Endothelial cell of umbilical vein (primary cell): ENCODE results near the gene TRIM71. TPM values are rescaled to one million over a fixed set of nuclear protein-coding genes. Genes with fewer than 3 reads are reported as not detected.

ENCODE experiments used
- BruUV-seq: library from RNA; stranded (reverse); fragments of 400-500 nt; replicated peaks from 2 replicates; lab custom pipeline; 2021; lab: Mats Ljungman, UMichigan
- CTCF ChIA-PET: fragments of 300-600, 350-600 bp; sonication (Branson Sonifier 250); formaldehyde crosslinking; loops from one replicate; lab custom pipeline; 2021; ENCODE audit warnings: antibody characterized with exemption, inconsistent platforms; lab: Charles Lee
- POLR2A ChIA-PET: fragments of 300-600, 350-600 bp; sonication (Branson Sonifier 250); formaldehyde crosslinking; loops from one replicate; lab custom pipeline; 2021; ENCODE audit warnings: antibody characterized with exemption, inconsistent platforms; lab: Charles Lee
- DNase-seq: peaks from one replicate; pipeline ENCODE4 v3.0.0-alpha.2; 2011; ENCODE audit warnings: low read depth, low spot score
- FAIRE-seq: peaks from 2 replicates; lab custom pipeline; 2011; peaks lifted over from hg19 to GRCh38; lab: Jason Lieb, UNC
- H2AFZ ChIP-seq: 2 replicates; pipeline ENCODE4 v1.6.0; 2012; ENCODE audit warnings: low read depth, low read length, control low read depth, inconsistent platforms
- H3K27ac ChIP-seq: 2 replicates; pipeline ENCODE4 v1.5.1; 2011; ENCODE audit warnings: low read depth, mild to moderate bottlenecking, control low read depth, low read length, moderate library complexity; ENCODE audit not compliant: insufficient read depth
- H3K27me3 ChIP-seq, 2 experiments: 2 replicates each; pipeline versions ENCODE4 v1.6.0 to v1.6.1; 2011; ENCODE audit warnings: low read length in 2 of 2, mixed read lengths in 1 of 2; ENCODE audit not compliant: control insufficient read depth in 2 of 2, insufficient read depth in 2 of 2
- H3K36me3 ChIP-seq, 2 experiments: 2 replicates in 1 of 2; 3 replicates in 1 of 2; pipeline ENCODE4 v1.5.1; 2011; ENCODE audit warnings: low read length in 2 of 2, mild to moderate bottlenecking in 1 of 2, moderate library complexity in 1 of 2; ENCODE audit not compliant: control insufficient read depth in 2 of 2, insufficient read depth in 2 of 2; ENCODE audit errors: extremely low read depth in 1 of 2
- H3K4me1 ChIP-seq: 3 replicates; pipeline ENCODE4 v1.5.1; 2011; ENCODE audit warnings: mild to moderate bottlenecking, low read length; ENCODE audit not compliant: control insufficient read depth, insufficient read depth; ENCODE audit errors: extremely low read depth
- H3K4me2 ChIP-seq: 2 replicates; pipeline ENCODE4 v1.6.1; 2011; ENCODE audit warnings: low read length, control low read depth, mixed read lengths; ENCODE audit not compliant: insufficient read depth
- H3K4me3 ChIP-seq, 3 experiments: fragments of 200-600 bp in 1 of 3; sonication (generic), shearing (Covaris generic) in 1 of 3; replicated peaks in 1 of 3; 2 replicates each; pipeline ENCODE4 v1.5.1; 2011 to 2016; ENCODE audit warnings: control low read depth in 3 of 3, low read length in 3 of 3, mild to moderate bottlenecking in 2 of 3, inconsistent platforms in 1 of 3, low read depth in 1 of 3, moderate library complexity in 1 of 3; ENCODE audit not compliant: insufficient read depth in 1 of 3
- H3K79me2 ChIP-seq: 2 replicates; pipeline ENCODE4 v1.6.0; 2012; ENCODE audit warnings: low read length, inconsistent platforms; ENCODE audit not compliant: control insufficient read depth, insufficient read depth
- H3K9ac ChIP-seq: replicated peaks from 2 replicates; pipeline ENCODE3; 2011; ENCODE audit warnings: low read length, control low read depth; ENCODE audit not compliant: insufficient read depth; ENCODE audit errors: extremely low read depth
- H3K9me1 ChIP-seq: replicated peaks from 3 replicates; pipeline ENCODE4 v1.6.0; 2011; ENCODE audit warnings: mild to moderate bottlenecking, low read length; ENCODE audit not compliant: control insufficient read depth, insufficient read depth; ENCODE audit errors: extremely low read depth
- H3K9me3 ChIP-seq: replicated peaks from 2 replicates; pipeline ENCODE4 v1.5.1; 2012; ENCODE audit warnings: low read length, inconsistent platforms; ENCODE audit not compliant: control insufficient read depth, insufficient read depth
- H4K20me1 ChIP-seq: replicated peaks from 2 replicates; pipeline ENCODE3; 2011; ENCODE audit warnings: mild to moderate bottlenecking, low read length; ENCODE audit not compliant: control insufficient read depth, insufficient read depth; ENCODE audit errors: extremely low read depth
- EZH2 ChIP-seq: IDR thresholded peaks from 2 replicates; pipeline ENCODE4 v1.6.1; 2012; ENCODE audit warnings: borderline replicate concordance, low read depth, mild to moderate bottlenecking, moderate library complexity, low read length, inconsistent platforms; ENCODE audit not compliant: severe bottlenecking
- FOS ChIP-seq: IDR thresholded peaks from 2 replicates; pipeline ENCODE4 v1.6.1; 2011; ENCODE audit warnings: mild to moderate bottlenecking, low read length, moderate library complexity, borderline replicate concordance; ENCODE audit not compliant: insufficient read depth
- GATA2 ChIP-seq: IDR thresholded peaks from 2 replicates; pipeline ENCODE4 v1.7.0; 2011; ENCODE audit warnings: low read depth, mild to moderate bottlenecking, moderate library complexity, mixed read lengths, low read length; ENCODE audit not compliant: insufficient read length, insufficient read depth
- JUN ChIP-seq: IDR thresholded peaks from 2 replicates; pipeline ENCODE4 v1.6.1; 2011; ENCODE audit warnings: borderline replicate concordance, low read depth; ENCODE audit not compliant: insufficient read length, insufficient read depth
- MYC ChIP-seq: IDR thresholded peaks from one replicate; pipeline ENCODE4 v1.6.1; 2011; ENCODE audit warnings: mild to moderate bottlenecking, low read depth, low read length
- POLR2A ChIP-seq: IDR thresholded peaks from 2 replicates; pipeline ENCODE4 v1.6.1; 2012; ENCODE audit warnings: low read depth, mild to moderate bottlenecking, control low read depth, low read length
- POLR2AphosphoS5 ChIP-seq: IDR thresholded peaks from 2 replicates; pipeline ENCODE4 v1.6.1; 2012; ENCODE audit warnings: low read depth, mild to moderate bottlenecking, control low read depth, low read length, moderate library complexity; ENCODE audit not compliant: insufficient read depth
- dilution Hi-C: fragments of 300-500 bp; cut with MboI; formaldehyde crosslinking; loops from one replicate; pipeline ENCODE4 v1.15.0; 2019; ENCODE audit warnings: low sequenced_read_pairs; ENCODE audit not compliant: extremely low pct_ligation_motif_present
- intact Hi-C: fragments of 100-400 bp; cut with micrococcal nuclease; formaldehyde crosslinking; loops from one replicate; pipeline ENCODE4 v1.10.0; 2022
- polyA plus RNA-seq, 4 experiments: library from polyadenylated mRNA; depleted of rRNA in 3 of 4; stranded (reverse) in 3 of 4; unstranded in 1 of 4; fragments of >200 nt; gene quantifications; 2 replicates each; pipeline versions ENCODE4 v1.2.1 to v1.2.3, GENCODE V29; 2011 to 2012; ENCODE audit warnings: missing spikeins in 1 of 4
- total RNA-seq: library from RNA; stranded (reverse); gene quantifications from 2 replicates; pipeline ENCODE4 v1.2.3, GENCODE V29; 2021
- TF ChIP-seq, protein P1 (sequence below): IDR thresholded peaks from 2 replicates; pipeline ENCODE4 v1.6.1; 2011; ENCODE audit not compliant: insufficient read depth, insufficient read length
- TF ChIP-seq, protein P2 (sequence below), 2 donors: IDR thresholded peaks; 1 replicate in 1 of 2; 2 replicates in 1 of 2; pipeline ENCODE4 v1.5.1; 2011; ENCODE audit warnings: low read length in 2 of 2, mild to moderate bottlenecking in 2 of 2, moderate library complexity in 2 of 2, control low read depth in 1 of 2, inconsistent platforms in 1 of 2, low read depth in 1 of 2; ENCODE audit not compliant: insufficient read depth in 1 of 2; ENCODE audit errors: extremely low read depth in 1 of 2

TRIM71 gene
- total and polyA plus RNA-seq, 2 donors (not counting 3 experiments of a cell fraction or from before 2014, with no cell fraction given) = not detected

DNA sequence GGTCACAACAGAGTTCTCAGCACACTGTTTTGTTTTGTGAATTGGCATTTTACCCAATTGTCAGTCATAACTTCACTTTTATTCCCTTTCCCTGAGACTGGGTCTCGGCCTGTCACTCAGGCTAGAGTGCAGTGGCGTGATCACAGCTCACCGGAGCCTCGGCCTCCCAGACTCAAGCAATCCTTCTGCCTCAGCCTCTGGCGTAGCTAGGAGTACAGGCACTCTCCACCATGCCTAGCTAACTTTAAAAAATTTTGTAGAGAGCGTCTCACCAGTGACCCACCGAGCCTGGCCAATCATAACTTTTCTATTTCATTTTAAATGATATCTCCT lies 26.5 kb downstream of the TRIM71 start:
- DNase-seq = no peak
- no peak for FAIRE-seq
- Histone ChIP-seq H3K9me1 (no peaks in the 10 kb centered on the region), H4K20me1 (no peaks in the 10 kb centered on the region), H3K4me2 (no peak overlapping the region), H3K36me3 (no peaks in the 10 kb centered on the region), H3K27ac (no peak overlapping the region), H2AFZ (no peak overlapping the region), H3K9ac (no peak overlapping the region), H3K27me3 (peaks cover 9 to 15% of the 10 kb centered on the region in 2 experiments), H3K79me2 (no peaks in the 10 kb centered on the region), H3K4me1 (no peaks in the 10 kb centered on the region), H3K4me3 (no peak overlapping the region), H3K9me3 (no peaks in the 10 kb centered on the region)
- intact Hi-C loops (no loop called here), dilution Hi-C loops (no loop called here)
- TF ChIP-seq, protein P1, sequence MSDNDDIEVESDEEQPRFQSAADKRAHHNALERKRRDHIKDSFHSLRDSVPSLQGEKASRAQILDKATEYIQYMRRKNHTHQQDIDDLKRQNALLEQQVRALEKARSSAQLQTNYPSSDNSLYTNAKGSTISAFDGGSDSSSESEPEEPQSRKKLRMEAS = no peak
- TF ChIP-seq POLR2A = no peak
- no peak for TF ChIP-seq JUN
- TF ChIP-seq GATA2 = no peak
- TF ChIP-seq MYC = no peak
- TF ChIP-seq POLR2AphosphoS5 = no peak
- TF ChIP-seq, protein P2, sequence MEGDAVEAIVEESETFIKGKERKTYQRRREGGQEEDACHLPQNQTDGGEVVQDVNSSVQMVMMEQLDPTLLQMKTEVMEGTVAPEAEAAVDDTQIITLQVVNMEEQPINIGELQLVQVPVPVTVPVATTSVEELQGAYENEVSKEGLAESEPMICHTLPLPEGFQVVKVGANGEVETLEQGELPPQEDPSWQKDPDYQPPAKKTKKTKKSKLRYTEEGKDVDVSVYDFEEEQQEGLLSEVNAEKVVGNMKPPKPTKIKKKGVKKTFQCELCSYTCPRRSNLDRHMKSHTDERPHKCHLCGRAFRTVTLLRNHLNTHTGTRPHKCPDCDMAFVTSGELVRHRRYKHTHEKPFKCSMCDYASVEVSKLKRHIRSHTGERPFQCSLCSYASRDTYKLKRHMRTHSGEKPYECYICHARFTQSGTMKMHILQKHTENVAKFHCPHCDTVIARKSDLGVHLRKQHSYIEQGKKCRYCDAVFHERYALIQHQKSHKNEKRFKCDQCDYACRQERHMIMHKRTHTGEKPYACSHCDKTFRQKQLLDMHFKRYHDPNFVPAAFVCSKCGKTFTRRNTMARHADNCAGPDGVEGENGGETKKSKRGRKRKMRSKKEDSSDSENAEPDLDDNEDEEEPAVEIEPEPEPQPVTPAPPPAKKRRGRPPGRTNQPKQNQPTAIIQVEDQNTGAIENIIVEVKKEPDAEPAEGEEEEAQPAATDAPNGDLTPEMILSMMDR (IDR thresholded peaks at IDR 0.05; ENCODE audit: extremely low read depth in 1 of 2, insufficient read depth in 1 of 2, low read depth in 1 of 2, low read length in 2 of 2) = no peak
- TF ChIP-seq FOS = no peak
- TF ChIP-seq EZH2 = no peak
- BruUV-seq = no TSS peak
- POLR2A ChIA-PET = no interaction called here
- CTCF ChIA-PET = interaction anchor here (1.2 kb wide), 1 partner anchor 20 kb away, joined by 4 read pairs; no protein-coding TSS in a partner anchor
